A549 (cell line): ENCODE measurements around the gene NTRK1. TPM values are rescaled to one million over a fixed set of nuclear protein-coding genes. Genes with fewer than 3 reads are reported as not detected.
A peak's percentile ranks its signal among the peaks of the same experiment; 100 is the strongest.

ENCODE experiments used
- ATAC-seq, 2 experiments: fragments of 200-7000 bp in 1 of 2; fragments of >200 bp in 1 of 2; cut with Nextera tagmentation in 1 of 2; cut with Tn5 transposase in 1 of 2; 3 replicates each; pipeline versions ENCODE4 v1.8.0 to v1.9.1; 2018 to 2020; ENCODE audit warnings: mild to moderate bottlenecking in 1 of 2, moderate library complexity in 1 of 2
- CTCF ChIA-PET: fragments of 300-600 bp; sonication (Branson Sonifier 250); formaldehyde crosslinking; extraction: SDS; loops from one replicate; lab custom pipeline; 2021; ENCODE audit warnings: antibody characterized with exemption, inconsistent platforms; lab: Yijun Ruan, JAX
- POLR2A ChIA-PET: fragments of 350-600 bp; formaldehyde crosslinking; extraction: SDS; loops from one replicate; lab custom pipeline; 2021; ENCODE audit warnings: antibody characterized with exemption, inconsistent platforms; lab: Yijun Ruan, JAX
- DNase-seq, 2 experiments: peaks; one replicate each; pipeline versions ENCODE4 v3.0.0 to v3.0.0-alpha.2; 2011 to 2016; ENCODE audit warnings: low read depth in 1 of 2, low spot score in 1 of 2
- FAIRE-seq: peaks from 2 replicates; lab custom pipeline; 2011; peaks lifted over from hg19 to GRCh38; lab: Jason Lieb, UNC
- H3K27ac ChIP-seq, 2 experiments: fragments of >200 bp; sonication (Bioruptor Twin); formaldehyde crosslinking; 3 replicates each; pipeline ENCODE4 v1.5.1; 2016 to 2017
- H3K4me1 ChIP-seq: fragments of >200 bp; sonication (Bioruptor Twin); formaldehyde crosslinking; 3 replicates; pipeline ENCODE4 v1.6.1; 2016
- H3K4me2 ChIP-seq: fragments of >200 bp; sonication (Bioruptor Twin); formaldehyde crosslinking; 3 replicates; pipeline ENCODE4 v1.6.1; 2016
- H3K4me3 ChIP-seq: fragments of >200 bp; sonication (Bioruptor Twin); formaldehyde crosslinking; 3 replicates; pipeline ENCODE4 v1.5.1; 2016
- H3K9me3 ChIP-seq: fragments of >200 bp; sonication (Bioruptor Twin); formaldehyde crosslinking; 3 replicates; pipeline ENCODE4 v1.6.1; 2016
- CBX2 ChIP-seq: fragments of 200-600 bp; sonication (generic); IDR thresholded peaks from 2 replicates; pipeline ENCODE4 v1.6.1; 2016; ENCODE audit warnings: low read depth, mild to moderate bottlenecking, borderline replicate concordance
- CBX8 ChIP-seq: fragments of 200-600 bp; sonication (generic); IDR thresholded peaks from 2 replicates; pipeline ENCODE4 v1.6.1; 2016
- CTCF ChIP-seq: fragments of >200 bp; sonication (Bioruptor Twin); formaldehyde crosslinking; IDR thresholded peaks from 3 replicates; pipeline ENCODE4 v1.5.1; 2016
- E2F6 ChIP-seq: IDR thresholded peaks from 2 replicates; pipeline ENCODE4 v1.6.1; 2012; ENCODE audit warnings: low read depth, borderline replicate concordance
- ELK1 ChIP-seq: fragments of 150-350 bp; IDR thresholded peaks from 2 replicates; pipeline ENCODE4 v1.6.1; 2014; ENCODE audit warnings: low read depth, mild to moderate bottlenecking, low read length
- EP300 ChIP-seq, 2 experiments: fragments of >200 bp; sonication (Bioruptor Twin); formaldehyde crosslinking; IDR thresholded peaks; 2 replicates in 1 of 2; 3 replicates in 1 of 2; pipeline ENCODE4 v1.6.1; 2016 to 2017
- FOSB ChIP-seq: fragments of 250-450 bp; sonication (Bioruptor Pico); IDR thresholded peaks from 2 replicates; pipeline ENCODE4 v1.5.0; 2020; ENCODE audit warnings: mild to moderate bottlenecking, moderate library complexity
- FOXS1 ChIP-seq: fragments of 250-450 bp; sonication (Bioruptor Pico); IDR thresholded peaks from 2 replicates; pipeline ENCODE4 v1.5.0; 2020; ENCODE audit warnings: mild to moderate bottlenecking, moderate library complexity
- HEYL ChIP-seq: fragments of 250-450 bp; sonication (Bioruptor Pico); IDR thresholded peaks from 2 replicates; pipeline ENCODE4 v1.8.0; 2021; ENCODE audit warnings: mild to moderate bottlenecking, moderate library complexity
- HMGXB4 ChIP-seq: fragments of 250-450 bp; sonication (Bioruptor Pico); IDR thresholded peaks from 2 replicates; pipeline ENCODE4 v1.5.0; 2021; ENCODE audit warnings: mild to moderate bottlenecking, moderate library complexity, borderline replicate concordance
- JUN ChIP-seq, 2 experiments: fragments of >200 bp; sonication (Bioruptor Twin); formaldehyde crosslinking; IDR thresholded peaks; 2 replicates in 1 of 2; 3 replicates in 1 of 2; pipeline ENCODE4 v1.6.1; 2016 to 2017
- KDM1A ChIP-seq: fragments of 200-600 bp; sonication (generic); IDR thresholded peaks from 2 replicates; pipeline ENCODE4 v1.6.1; 2016; ENCODE audit warnings: low read depth, mild to moderate bottlenecking
- MAFK ChIP-seq: fragments of 450-650 bp; IDR thresholded peaks from 2 replicates; pipeline ENCODE4 v1.6.1; 2014; ENCODE audit not compliant: partially characterized antibody
- MAZ ChIP-seq: fragments of 150-350 bp; IDR thresholded peaks from 2 replicates; pipeline ENCODE4 v1.6.1; 2014; ENCODE audit warnings: antibody characterized with exemption, low read depth, low read length, borderline replicate concordance
- NPAS2 ChIP-seq: fragments of 250-450 bp; sonication (Bioruptor Pico); IDR thresholded peaks from 2 replicates; pipeline ENCODE4 v1.8.0; 2022; ENCODE audit warnings: mild to moderate bottlenecking, moderate library complexity, borderline replicate concordance
- NR3C1 ChIP-seq: fragments of >200 bp; sonication (Bioruptor Twin); formaldehyde crosslinking; IDR thresholded peaks from 3 replicates; pipeline ENCODE4 v1.6.1; 2017
- POLR2A ChIP-seq: IDR thresholded peaks from 2 replicates; pipeline ENCODE4 v1.6.1; 2012; ENCODE audit warnings: mild to moderate bottlenecking, low read length
- POLR2AphosphoS2 ChIP-seq: conservative IDR thresholded peaks from 2 replicates; pipeline ENCODE4 v1.6.1; 2012; ENCODE audit warnings: low read length, improper control_type of control experiment, inconsistent platforms
- RAD21 ChIP-seq, 2 experiments: fragments of >200 bp in 1 of 2; sonication (Bioruptor Twin) in 1 of 2; formaldehyde crosslinking in 1 of 2; IDR thresholded peaks in 1 of 2; conservative IDR thresholded peaks in 1 of 2; 2 replicates in 1 of 2; 3 replicates in 1 of 2; pipeline ENCODE4 v1.6.1; 2012 to 2018; ENCODE audit warnings: inconsistent platforms in 1 of 2
- SMC3 ChIP-seq: fragments of >200 bp; sonication (Bioruptor Twin); formaldehyde crosslinking; IDR thresholded peaks from 3 replicates; pipeline ENCODE4 v1.6.1; 2018; ENCODE audit warnings: inconsistent platforms
- TP53 ChIP-seq: fragments of 250-450 bp; sonication (Bioruptor Pico); IDR thresholded peaks from 2 replicates; pipeline ENCODE4 v1.5.0; 2021; ENCODE audit warnings: mild to moderate bottlenecking, moderate library complexity
- ZFP36 ChIP-seq: fragments of 450-650 bp; IDR thresholded peaks from 2 replicates; pipeline ENCODE4 v1.6.1; 2014; ENCODE audit warnings: borderline replicate concordance; ENCODE audit not compliant: partially characterized antibody
- WGBS: methylation state at CpG from one replicate; pipeline ENCODE4 v1.1.6; 2017; ENCODE audit errors: missing lambda C conversion rate; 5-methylcytosine and 5-hydroxymethylcytosine counted together
- polyA plus RNA-seq, 4 experiments: library from polyadenylated mRNA; depleted of rRNA in 3 of 4; stranded (reverse); fragments of >200 nt; fragmentation: RNase III in 1 of 4; extraction: RNeasy Plus Mini Kit Qiagen cat#74134 plus additional on column Dnase treatment in 1 of 4; gene quantifications; 2 replicates in 3 of 4; 3 replicates in 1 of 4; pipeline ENCODE4 v1.2.3, GENCODE V29; 2011 to 2017

NTRK1 gene
- polyA plus RNA-seq, 2 of the 4 experiments (the other 2 are of a cell fraction): 0.05 to 0.18 TPM

- TF ChIP-seq NR3C1: no peak
- H3K4me1 ChIP-seq: peaks cover 9% of the 10 kb centered on the region; the same call in 2 of the 3 replicates
- ChIA-PET CTCF (interaction anchor here (1.0 to 20.9 kb wide), 11 partner anchors 8 to 197 kb away, joined by 3 to 480 read pairs (median 12); partner anchors contain the start of genes LRRC71, NTRK1 and PEAR1), POLR2A (no interaction called here)
- H3K27ac ChIP-seq: no peak overlapping the region
- H3K4me3 ChIP-seq: no peak overlapping the region
- no peak for FAIRE-seq
- peak in 1 of 2 experiments; percentile 37; a peak in 3 of 6 replicates for ATAC-seq
- H3K9me3 ChIP-seq: no peaks in the 10 kb centered on the region
- 37% methylated on average over 5 of the region's 9 CpGs for WGBS
- peak in 1 of 2 experiments; percentile 27 for DNase-seq
- H3K4me2 ChIP-seq: peak overlapping the region; percentile 17; the same call in 1 of the 3 replicates
These were observed 8.2 kb upstream of the NTRK1 start for GRCh38 chr1:156852418-156852874.

- TF ChIP-seq SMC3: no peak
- TF ChIP-seq POLR2A: no peak
- TF ChIP-seq CBX8: no peak
- Histone ChIP-seq H3K9me3 (no peaks in the 10 kb centered on the region), H3K4me1 (peaks cover 9% of the 10 kb centered on the region; the same call in 2 of the 3 replicates), H3K4me2 (no peak overlapping the region), H3K4me3 (no peak overlapping the region), H3K27ac (no peak overlapping the region)
- ChIA-PET POLR2A (no interaction called here), CTCF (interaction anchor here (0.8 to 20.9 kb wide), 11 partner anchors 7 to 198 kb away, joined by 3 to 480 read pairs (median 12); partner anchors contain the start of genes CRABP2, NTRK1 and PEAR1)
- FAIRE-seq (no peak), ATAC-seq (no peak), DNase-seq (no peak)
- WGBS: 86% methylated on average over 9 of the region's 19 CpGs
These were observed 6.9 kb upstream of the NTRK1 start for GRCh38 chr1:156853761-156854160.

GRCh38 chr1:156854634-156855033, 6.0 kb upstream of the NTRK1 start:
- TF ChIP-seq HEYL (no peak), E2F6 (no peak), ELK1 (no peak), CTCF (no peak)
- TF ChIP-seq, all 56 proteins: peak for 0
- no peak overlapping the region for H3K27ac ChIP-seq
- no peak overlapping the region for H3K4me3 ChIP-seq
- ATAC-seq: peak in 1 of 2 experiments; percentile 32; a peak in 1 of 6 replicates
- FAIRE-seq: no peak
- H3K9me3 ChIP-seq: no peaks in the 10 kb centered on the region
- DNase-seq: no peak
- ChIA-PET CTCF (interaction anchor here (0.6 to 20.9 kb wide), 10 partner anchors 8 to 173 kb away, joined by 3 to 480 read pairs (median 16); partner anchors contain the start of gene PEAR1), POLR2A (no interaction called here)
- 43% methylated on average over 3 of the region's 3 CpGs for WGBS
- H3K4me2 ChIP-seq: no peak overlapping the region
- peaks cover 12% of the 10 kb centered on the region; the same call in 2 of the 3 replicates for H3K4me1 ChIP-seq

- H3K4me3 ChIP-seq: no peak overlapping the region
- H3K9me3 ChIP-seq: no peaks in the 10 kb centered on the region
- H3K4me2 ChIP-seq: no peak overlapping the region
- H3K27ac ChIP-seq: no peak overlapping the region
- CTCF ChIA-PET: interaction anchor here (0.8 to 20.9 kb wide), 9 partner anchors 8 to 175 kb away, joined by 3 to 480 read pairs (median 27); partner anchors contain the start of genes ISG20L2, METTL25B and PEAR1
- peaks cover 17% of the 10 kb centered on the region; the same call in 2 of the 3 replicates for H3K4me1 ChIP-seq
- no peak for FAIRE-seq
- no peak for ATAC-seq
- TF ChIP-seq HMGXB4 (CRISPR knock-in tag) (no peak), MAZ (no peak), RAD21 (conservative IDR thresholded peaks at IDR 0.05 in 1 of 2, IDR thresholded peaks at IDR 0.05 in 1 of 2) (no peak), JUN (IDR thresholded peaks at IDR 0.05) (no peak), FOSB (no peak), CBX2 (no peak), POLR2A (no peak), TP53 (no peak), EP300 (IDR thresholded peaks at IDR 0.05) (no peak), POLR2AphosphoS2 (no peak), ZFP36 (no peak), KDM1A (no peak), FOXS1 (CRISPR knock-in tag) (no peak), NPAS2 (no peak), MAFK (no peak)
- 66% methylated on average over 3 of the region's 3 CpGs for WGBS
- POLR2A ChIA-PET: no interaction called here
- no peak for DNase-seq
These were observed 4.3 kb upstream of the NTRK1 start for GRCh38 chr1:156856282-156856785.
